ENCODE results near the gene GNG4. TPM values are rescaled to one million over a fixed set of nuclear protein-coding genes. Genes with fewer than 3 reads are reported as not detected.

The GNG4 gene
- total RNA-seq, 1 experiment from 2014 or later = 34.4 TPM

DNA sequence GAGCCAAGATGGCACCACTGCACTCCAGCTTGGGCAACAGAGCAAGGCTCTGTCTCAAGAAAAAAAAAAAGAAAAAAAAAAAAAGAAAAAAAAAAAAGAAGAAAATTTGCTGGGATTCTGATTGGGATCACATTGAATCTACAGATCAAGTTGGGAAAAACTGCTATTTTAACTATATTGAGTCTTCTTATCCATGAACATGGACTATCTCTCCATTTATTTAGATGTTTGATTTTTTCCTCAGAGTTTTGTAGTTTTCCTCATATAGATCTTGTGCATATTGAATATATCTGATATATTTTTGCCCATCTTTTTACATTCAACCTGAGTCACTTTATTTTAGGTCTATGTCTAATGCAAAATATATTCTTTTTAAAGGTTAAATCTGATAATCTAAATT is 87.0 kb downstream of the GNG4 start:
- no peaks in the 10 kb centered on the region for H3K27me3 Mint-ChIP-seq (ENCODE audit: low read depth)
- Histone ChIP-seq H3K4me1 (ENCODE audit: insufficient read depth, low read length) (no peaks in the 10 kb centered on the region), H3K14ac (ENCODE audit: insufficient read depth, low read length) (no peak overlapping the region), H2AK5ac (ENCODE audit: insufficient read length, low read length) (no peak overlapping the region), H3K27ac (ENCODE audit: insufficient read length, low read depth, low read length) (no peak overlapping the region), H3K27me3 (ENCODE audit: insufficient read depth, low read length) (no peaks in the 10 kb centered on the region), H2BK12ac (ENCODE audit: insufficient read length, low read depth, low read length) (no peak overlapping the region), H2BK15ac (ENCODE audit: low read depth, low read length) (no peak overlapping the region), H3K56ac (ENCODE audit: insufficient read length, low read depth, low read length) (no peak overlapping the region), H3T11ph (ENCODE audit: low read length) (no peak overlapping the region), H3K23me2 (ENCODE audit: insufficient read length, low read depth, low read length, poor library complexity, severe bottlenecking) (no peaks in the 10 kb centered on the region), H3K4me2 (ENCODE audit: insufficient read depth, insufficient read length, low read length) (no peak overlapping the region), H3K79me2 (ENCODE audit: insufficient read depth, low read length) (no peaks in the 10 kb centered on the region), H3K4ac (ENCODE audit: low read depth, low read length) (no peak overlapping the region), H3K18ac (ENCODE audit: insufficient read length, low read depth, low read length) (no peak overlapping the region), H2BK20ac (ENCODE audit: low read depth, low read length, poor library complexity, severe bottlenecking) (no peak overlapping the region), H2BK5ac (ENCODE audit: insufficient read length, low read length) (no peak overlapping the region), H3K23ac (ENCODE audit: insufficient read length, low read depth, low read length) (no peak overlapping the region), H3K9me3 (ENCODE audit: control insufficient read depth, low read depth, low read length) (no peaks in the 10 kb centered on the region), H2BK120ac (ENCODE audit: low read depth, low read length, poor library complexity, severe bottlenecking) (no peak overlapping the region), H3K9ac (ENCODE audit: extremely low read depth, insufficient read length, low read length) (no peak overlapping the region), H4K91ac (ENCODE audit: insufficient read length, low read depth, low read length) (no peak overlapping the region), H2AFZ (ENCODE audit: low read length) (no peak overlapping the region), H3K79me1 (ENCODE audit: insufficient read depth, low read depth, low read length, poor library complexity, severe bottlenecking) (no peaks in the 10 kb centered on the region), H4K5ac (ENCODE audit: insufficient read length, low read depth, low read length) (no peak overlapping the region), H4K20me1 (ENCODE audit: control insufficient read depth, insufficient read depth, insufficient read length) (no peaks in the 10 kb centered on the region), H4K8ac (replicated peaks; ENCODE audit: insufficient read length, low read depth, low read length) (no peak overlapping the region)
- no peak overlapping the region for H3K4me3 Mint-ChIP-seq
- no peaks in the 10 kb centered on the region for H3K9me3 Mint-ChIP-seq
- H3K36me3 Mint-ChIP-seq (ENCODE audit: insufficient read depth in 1 of 3, low read depth in 3 of 3) = peaks cover 6 to 9% (median 8%) of the 10 kb centered on the region in 3 experiments
- H3K4me1 Mint-ChIP-seq = peaks cover 0 to 6% of the 10 kb centered on the region in 2 experiments; a peak in 1 of 4 replicates
- TF ChIP-seq, protein P1, sequence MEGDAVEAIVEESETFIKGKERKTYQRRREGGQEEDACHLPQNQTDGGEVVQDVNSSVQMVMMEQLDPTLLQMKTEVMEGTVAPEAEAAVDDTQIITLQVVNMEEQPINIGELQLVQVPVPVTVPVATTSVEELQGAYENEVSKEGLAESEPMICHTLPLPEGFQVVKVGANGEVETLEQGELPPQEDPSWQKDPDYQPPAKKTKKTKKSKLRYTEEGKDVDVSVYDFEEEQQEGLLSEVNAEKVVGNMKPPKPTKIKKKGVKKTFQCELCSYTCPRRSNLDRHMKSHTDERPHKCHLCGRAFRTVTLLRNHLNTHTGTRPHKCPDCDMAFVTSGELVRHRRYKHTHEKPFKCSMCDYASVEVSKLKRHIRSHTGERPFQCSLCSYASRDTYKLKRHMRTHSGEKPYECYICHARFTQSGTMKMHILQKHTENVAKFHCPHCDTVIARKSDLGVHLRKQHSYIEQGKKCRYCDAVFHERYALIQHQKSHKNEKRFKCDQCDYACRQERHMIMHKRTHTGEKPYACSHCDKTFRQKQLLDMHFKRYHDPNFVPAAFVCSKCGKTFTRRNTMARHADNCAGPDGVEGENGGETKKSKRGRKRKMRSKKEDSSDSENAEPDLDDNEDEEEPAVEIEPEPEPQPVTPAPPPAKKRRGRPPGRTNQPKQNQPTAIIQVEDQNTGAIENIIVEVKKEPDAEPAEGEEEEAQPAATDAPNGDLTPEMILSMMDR (conservative IDR thresholded peaks at IDR 0.05) = no peak
- H3K27ac Mint-ChIP-seq = no peak overlapping the region
- no peak for DNase-seq
